ENCODE data around the gene CFAP58.

Gene CFAP58

DNA sequence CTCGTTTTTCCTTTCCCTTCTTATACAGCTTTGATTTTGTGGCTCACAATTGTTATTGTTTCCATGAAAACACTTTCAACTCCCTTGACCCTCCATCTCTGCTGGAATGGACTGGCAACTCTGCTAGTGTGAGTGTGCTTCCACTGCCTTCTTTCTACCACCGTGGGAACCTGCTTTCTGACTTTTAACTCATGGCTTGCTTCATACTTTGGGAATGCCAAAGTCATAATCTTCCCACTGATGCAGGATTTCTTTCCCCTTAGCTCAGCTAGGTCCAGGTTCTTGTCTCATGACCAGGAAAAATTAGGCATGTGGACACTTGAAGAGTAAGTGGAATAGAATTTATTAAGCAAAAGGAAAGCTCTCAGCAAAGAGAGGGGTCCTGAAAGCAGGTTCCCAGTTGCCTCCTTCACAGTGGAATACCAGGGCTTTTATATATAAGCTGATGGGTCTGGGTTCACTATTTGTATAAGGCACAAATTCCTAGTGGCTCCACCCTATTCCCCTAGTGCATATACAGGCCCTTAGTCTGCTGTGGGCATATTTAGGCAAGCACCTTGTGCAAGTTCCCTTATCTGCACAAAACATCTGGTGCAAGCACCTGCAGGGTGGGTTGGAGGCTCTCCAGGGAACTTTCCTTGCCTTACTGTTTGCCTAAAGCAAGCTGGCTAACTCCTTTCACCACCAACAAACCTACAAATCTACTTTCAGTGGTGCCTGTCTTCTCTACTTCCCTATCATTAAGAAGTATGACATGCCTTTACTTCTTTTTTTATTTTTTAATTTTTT is 119.5 kb downstream of the CFAP58 start:
- H3K27me3 ChIP-seq (replicated peaks): no peaks in the 10 kb centered on the region
- H3K36me3 ChIP-seq (replicated peaks): no peaks in the 10 kb centered on the region
- H3K27ac ChIP-seq: no peak overlapping the region
- no peak for TF ChIP-seq CTCF (IDR thresholded peaks at IDR 0.05; ENCODE audit: low read depth, low read length, missing control alignments)
- in situ Hi-C loops (cut with HindIII; ENCODE audit: low pct_ligation_motif_present, low sequenced_read_pairs): no loop called here
- no peak for DNase-seq
- no peak overlapping the region for H3K4me3 ChIP-seq (ENCODE audit: low read depth, low read length)

DNA sequence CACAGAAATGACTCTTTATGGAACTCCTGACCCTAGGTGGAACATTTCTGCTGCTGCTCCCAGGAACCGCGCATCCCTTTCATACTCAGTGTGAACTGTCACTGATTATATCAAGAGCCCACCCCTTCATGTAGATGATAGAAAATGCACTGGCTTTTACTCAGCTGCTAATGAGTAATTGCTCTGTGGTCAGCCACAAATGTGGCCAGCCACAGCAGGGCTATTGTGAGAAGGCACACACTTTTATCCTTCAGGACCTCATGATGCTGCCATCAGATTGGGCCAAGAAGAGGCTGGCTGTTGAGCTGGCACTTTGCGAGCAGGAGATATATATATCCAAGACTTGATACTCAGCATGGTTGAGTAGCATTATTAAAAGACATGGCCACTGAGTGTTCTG is 124.7 kb downstream of the CFAP58 start:
- no peak overlapping the region for H3K4me3 ChIP-seq (ENCODE audit: low read depth, low read length)
- TF ChIP-seq CTCF (IDR thresholded peaks at IDR 0.05; ENCODE audit: low read depth, low read length, missing control alignments): no peak
- no peaks in the 10 kb centered on the region for H3K36me3 ChIP-seq (replicated peaks)
- in situ Hi-C loops (cut with HindIII; ENCODE audit: low pct_ligation_motif_present, low sequenced_read_pairs): no loop called here
- no peaks in the 10 kb centered on the region for H3K27me3 ChIP-seq (replicated peaks)
- DNase-seq: no peak
- H3K27ac ChIP-seq: no peak overlapping the region

- DNase-seq: peak; percentile 2
- TF ChIP-seq CTCF (IDR thresholded peaks at IDR 0.05; ENCODE audit: low read depth, low read length, missing control alignments): no peak
- H3K4me3 ChIP-seq (ENCODE audit: low read depth, low read length): no peak overlapping the region
- H3K27me3 ChIP-seq (replicated peaks): no peaks in the 10 kb centered on the region
- in situ Hi-C loops (cut with HindIII; ENCODE audit: low pct_ligation_motif_present, low sequenced_read_pairs): no loop called here
- no peaks in the 10 kb centered on the region for H3K36me3 ChIP-seq (replicated peaks)
- H3K27ac ChIP-seq: no peak overlapping the region
Measured at GRCh38 chr10:104479906-104480593, 126.4 kb downstream of the CFAP58 start.

DNA sequence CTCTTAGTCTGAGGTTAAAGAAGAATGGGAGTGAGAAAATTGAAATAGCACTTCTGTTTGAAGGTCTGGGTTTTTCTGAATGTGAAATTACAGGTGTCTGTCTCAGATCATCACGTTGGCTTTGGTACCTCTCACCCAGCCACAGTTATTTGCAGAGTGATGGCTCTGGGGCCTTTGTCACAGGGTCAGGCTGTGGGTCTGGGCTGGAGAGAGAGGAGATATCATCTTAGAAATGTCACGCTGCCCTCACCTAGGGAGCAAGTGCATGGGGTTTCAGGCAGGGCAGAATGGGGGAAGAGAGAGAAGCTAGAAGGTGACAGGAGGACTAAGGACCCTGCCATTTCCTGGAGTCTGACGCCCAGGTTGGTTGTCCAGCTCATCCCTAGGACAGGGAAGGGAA is 127.2 kb downstream of the CFAP58 start:
- H3K36me3 ChIP-seq (replicated peaks): no peaks in the 10 kb centered on the region
- no peak for DNase-seq
- H3K27ac ChIP-seq: no peak overlapping the region
- H3K4me3 ChIP-seq (ENCODE audit: low read depth, low read length): no peak overlapping the region
- TF ChIP-seq CTCF (IDR thresholded peaks at IDR 0.05; ENCODE audit: low read depth, low read length, missing control alignments): no peak
- in situ Hi-C loops (cut with HindIII; ENCODE audit: low pct_ligation_motif_present, low sequenced_read_pairs): no loop called here
- H3K27me3 ChIP-seq (replicated peaks): no peaks in the 10 kb centered on the region

- Histone ChIP-seq H3K36me3 (replicated peaks) (no peaks in the 10 kb centered on the region), H3K27ac (no peak overlapping the region), H3K4me3 (ENCODE audit: low read depth, low read length) (no peak overlapping the region), H3K27me3 (replicated peaks) (no peaks in the 10 kb centered on the region)
- DNase-seq: no peak
- in situ Hi-C loops (cut with HindIII; ENCODE audit: low pct_ligation_motif_present, low sequenced_read_pairs): no loop called here
- no peak for TF ChIP-seq CTCF (IDR thresholded peaks at IDR 0.05; ENCODE audit: low read depth, low read length, missing control alignments)
Measured at GRCh38 chr10:104483582-104483981, 129.9 kb downstream of the CFAP58 start.
